Left lung (tissue), 10 donors: ENCODE data around the gene LGR4. TPM values are rescaled to one million over a fixed set of nuclear protein-coding genes. Genes with fewer than 3 reads are reported as not detected.

Experiments
- ATAC-seq: fragments of 200-7000 bp; cut with Tn5 transposase; one replicate; pipeline ENCODE4 v1.9.1; 2020; ENCODE audit warnings: moderate library complexity
- DNase-seq, 4 donors: peaks; one replicate each; pipeline ENCODE4 v3.0.0-alpha.2; 2013 to 2020
- H3K27ac ChIP-seq, 2 donors: fragments of 200-600 bp; sonication (generic) in 1 of 2; one replicate each; pipeline versions ENCODE4 v1.5.0 to v1.8.0; 2020 to 2021
- H3K27me3 ChIP-seq, 2 donors: fragments of 200-600 bp; sonication (generic) in 1 of 2; one replicate each; pipeline versions ENCODE4 v1.5.0 to v1.8.0; 2020 to 2021
- H3K36me3 ChIP-seq, 2 donors: fragments of 200-600 bp; sonication (generic) in 1 of 2; one replicate each; pipeline versions ENCODE4 v1.5.0 to v1.8.0; 2020 to 2021
- H3K4me1 ChIP-seq, 2 donors: fragments of 200-600 bp; one replicate each; pipeline ENCODE4 v1.8.0; 2021
- H3K4me3 ChIP-seq, 2 donors: fragments of 200-600 bp; sonication (generic) in 1 of 2; one replicate each; pipeline versions ENCODE4 v1.5.0 to v1.8.0; 2020 to 2021; ENCODE audit warnings: mild to moderate bottlenecking in 1 of 2
- H3K9me3 ChIP-seq, 2 donors: fragments of 200-600 bp; sonication (generic) in 1 of 2; one replicate each; pipeline versions ENCODE4 v1.5.0 to v1.8.0; 2020 to 2021
- CTCF ChIP-seq, 2 donors: fragments of 200-600 bp; sonication (generic) in 1 of 2; IDR thresholded peaks; one replicate each; pipeline versions ENCODE4 v1.5.0 to v1.8.0; 2021; ENCODE audit warnings: antibody characterized with exemption in 2 of 2
- intact Hi-C, 2 donors: fragments of 100-400 bp; cut with DNase I; formaldehyde crosslinking; loops; one replicate each; pipeline versions ENCODE4 v1.11.2 to v1.14.2; 2022
- polyA plus RNA-seq, 6 donors: library from polyadenylated mRNA; unstranded; fragments of 120-200 nt; gene quantifications; one replicate each; pipeline ENCODE4 v1.2.1, GENCODE V29; 2013; ENCODE audit not compliant: insufficient read length in 6 of 6
- total RNA-seq, 2 donors: library from RNA; stranded (reverse); fragmentation: NEBNext Ultra II Directional; extraction: Animal tissue kit (Norgen Biotek cat#: 25700); gene quantifications; one replicate each; pipeline ENCODE4 v1.2.1, GENCODE V29; 2021
- donor health status: DM: no; HTN: yes; CAD: no.
- donor health status: DM: no; HTN: no; CAD: no.

The LGR4 gene
- total and polyA plus RNA-seq, 8 donors, result 4.0 to 23.7 (median 21.7) TPM

- no peak for TF ChIP-seq CTCF (IDR thresholded peaks at IDR 0.05)
- Histone ChIP-seq H3K36me3 (no peaks in the 10 kb centered on the region), H3K4me3 (no peak overlapping the region), H3K27ac (no peak overlapping the region), H3K9me3 (no peaks in the 10 kb centered on the region), H3K4me1 (no peaks in the 10 kb centered on the region), H3K27me3 (no peaks in the 10 kb centered on the region)
- no peak for DNase-seq
- intact Hi-C loops, result no loop called here
- no peak for ATAC-seq
These were observed 65.9 kb downstream of the LGR4 start for GRCh38 chr11:27406498-27407354.

- no peak for ATAC-seq
- no peak overlapping the region for H3K4me3 ChIP-seq
- intact Hi-C loops, result no loop called here
These were observed 67.5 kb downstream of the LGR4 start for GRCh38 chr11:27405134-27405533.

GRCh38 chr11:27404427-27404826 lies 68.2 kb downstream of the LGR4 start:
- intact Hi-C loops, result no loop called here

More at GRCh38 chr11:27405134-27405533, 67.5 kb downstream of the LGR4 start:
- Histone ChIP-seq H3K27me3 (no peaks in the 10 kb centered on the region), H3K4me1 (no peaks in the 10 kb centered on the region), H3K27ac (no peak overlapping the region), H3K36me3 (no peaks in the 10 kb centered on the region), H3K9me3 (no peaks in the 10 kb centered on the region)
- no peak for DNase-seq
- no peak for TF ChIP-seq CTCF (IDR thresholded peaks at IDR 0.05)

GRCh38 chr11:27403195-27403594 lies 69.4 kb downstream of the LGR4 start:
- no peak for TF ChIP-seq CTCF (IDR thresholded peaks at IDR 0.05)
- Histone ChIP-seq H3K4me1 (no peaks in the 10 kb centered on the region), H3K27ac (no peak overlapping the region), H3K9me3 (no peaks in the 10 kb centered on the region), H3K4me3 (no peak overlapping the region), H3K36me3 (no peaks in the 10 kb centered on the region), H3K27me3 (peaks cover 0 to 5% of the 10 kb centered on the region in 2 donors)
- ATAC-seq (no peak), DNase-seq (no peak)
- intact Hi-C loops, result no loop called here

More at GRCh38 chr11:27404427-27404826, 68.2 kb downstream of the LGR4 start:
- no peaks in the 10 kb centered on the region for H3K4me1 ChIP-seq
- TF ChIP-seq CTCF (IDR thresholded peaks at IDR 0.05), result no peak
- ATAC-seq, result no peak
- H3K9me3 ChIP-seq, result no peaks in the 10 kb centered on the region
- H3K4me3 ChIP-seq, result no peak overlapping the region
- DNase-seq, result no peak
- no peaks in the 10 kb centered on the region for H3K27me3 ChIP-seq
- H3K36me3 ChIP-seq, result no peaks in the 10 kb centered on the region
- H3K27ac ChIP-seq, result no peak overlapping the region

- Histone ChIP-seq H3K27ac (no peak overlapping the region), H3K27me3 (peaks cover 0 to 5% of the 10 kb centered on the region in 2 donors), H3K9me3 (no peaks in the 10 kb centered on the region), H3K4me3 (no peak overlapping the region), H3K36me3 (no peaks in the 10 kb centered on the region), H3K4me1 (no peaks in the 10 kb centered on the region)
- intact Hi-C loops, result no loop called here
- DNase-seq (no peak), ATAC-seq (no peak)
- TF ChIP-seq CTCF (IDR thresholded peaks at IDR 0.05), result no peak
These were observed 70.1 kb downstream of the LGR4 start for GRCh38 chr11:27402450-27402849.
